GM19452 (cell line): ENCODE results near the gene PRAMEF6.
"Not testable (repeated sequence)": the region's sequence is repeated elsewhere in the genome, so short reads cannot be mapped to it uniquely, and the experiment has no call there.

Source experiments
- ATAC-seq: cut with Tn5 transposase; IDR thresholded peaks from one replicate; pipeline ENCODE4 v1.9.1; 2021; ENCODE audit not compliant: unreplicated experiment

The PRAMEF6 gene

DNA sequence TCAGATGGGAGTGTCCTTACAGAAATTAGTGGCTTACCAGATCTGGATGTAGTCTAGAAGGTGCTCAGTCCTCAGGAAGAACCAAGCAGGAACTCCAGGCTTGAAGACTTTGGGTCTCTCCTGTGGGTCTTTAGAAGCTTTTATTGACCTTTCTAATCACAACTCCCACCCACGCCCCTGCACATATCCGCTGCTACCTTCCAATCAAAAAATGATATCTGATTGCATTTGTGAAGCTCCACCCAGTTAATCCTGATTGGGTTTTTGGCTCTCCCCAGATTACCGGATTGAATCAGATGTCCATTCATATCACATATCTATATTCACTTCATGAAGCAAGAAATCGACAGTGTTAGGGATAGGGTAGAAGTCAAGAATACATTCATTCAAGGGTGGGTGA, at the start of gene PRAMEF6:
Gene PRAMEF6 (minus strand): TSS at position 101 of the 400 bp plus-strand sequence. CDS start 5,062 bp downstream, outside the sequence.
- not testable (repeated sequence) for ATAC-seq

DNA sequence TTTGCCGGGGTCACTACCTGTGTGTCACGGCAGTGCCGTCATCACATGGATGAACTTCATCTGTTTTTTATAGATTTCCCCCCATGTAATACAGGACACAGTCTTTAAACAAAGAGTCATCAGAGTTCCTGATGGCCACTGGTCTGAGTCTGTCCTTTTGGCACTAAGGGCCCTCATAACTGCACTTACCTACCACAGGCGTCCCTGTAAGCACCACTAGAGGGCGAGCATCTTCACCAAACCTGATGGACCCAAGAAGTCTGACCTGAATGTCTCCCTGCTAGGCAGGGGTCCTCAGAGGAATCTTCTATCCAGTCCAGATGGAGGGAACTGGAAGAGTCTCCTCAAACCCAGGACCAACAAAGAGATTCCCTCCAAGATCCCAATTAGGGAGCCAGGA, 23.0 kb downstream of the PRAMEF6 start:
- ATAC-seq: not testable (repeated sequence)

DNA sequence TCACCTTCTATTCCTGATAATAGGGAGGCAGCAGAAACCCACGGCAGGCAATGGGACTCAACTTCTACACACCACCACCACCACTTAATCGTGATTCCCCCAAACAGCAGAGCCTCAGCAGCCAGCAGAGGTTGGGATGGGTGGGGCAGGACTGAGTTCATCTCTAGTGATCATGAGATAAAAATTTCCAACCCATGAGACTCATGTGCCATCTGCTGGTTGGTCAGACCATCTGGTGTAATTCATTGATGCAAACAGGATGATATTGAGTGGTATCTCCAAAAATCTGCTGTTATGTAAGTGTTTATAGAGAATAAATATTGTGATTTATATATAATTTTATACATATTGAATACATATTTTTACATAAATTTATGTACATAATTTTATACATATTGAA, 25.6 kb downstream of the PRAMEF6 start:
- ATAC-seq: not testable (repeated sequence)

DNA sequence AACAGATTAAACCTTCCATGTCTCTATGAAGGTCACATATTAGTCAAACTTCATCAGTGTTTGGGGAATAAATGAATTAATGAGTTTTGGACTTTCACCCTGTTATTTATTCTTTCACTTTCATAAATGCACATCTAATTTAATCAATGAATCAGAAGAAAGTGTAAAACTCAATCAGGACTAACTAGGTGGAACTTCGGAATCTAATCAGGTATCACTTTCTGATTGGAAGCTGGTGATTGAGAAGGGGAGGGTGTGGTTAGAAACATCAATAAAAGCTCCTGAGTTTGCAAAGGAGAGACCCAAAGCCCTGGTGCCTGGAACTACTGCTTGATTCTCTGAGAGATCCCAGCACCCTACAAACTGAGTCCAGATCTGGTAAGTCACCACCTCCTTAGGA, 31.1 kb downstream of the PRAMEF6 start, which contains the start of gene PRAMEF7:
Gene PRAMEF7 (plus strand): TSS at position 301 of the 400 bp plus-strand sequence. CDS start 1,083 bp downstream, outside the sequence.
- not testable (repeated sequence) for ATAC-seq

DNA sequence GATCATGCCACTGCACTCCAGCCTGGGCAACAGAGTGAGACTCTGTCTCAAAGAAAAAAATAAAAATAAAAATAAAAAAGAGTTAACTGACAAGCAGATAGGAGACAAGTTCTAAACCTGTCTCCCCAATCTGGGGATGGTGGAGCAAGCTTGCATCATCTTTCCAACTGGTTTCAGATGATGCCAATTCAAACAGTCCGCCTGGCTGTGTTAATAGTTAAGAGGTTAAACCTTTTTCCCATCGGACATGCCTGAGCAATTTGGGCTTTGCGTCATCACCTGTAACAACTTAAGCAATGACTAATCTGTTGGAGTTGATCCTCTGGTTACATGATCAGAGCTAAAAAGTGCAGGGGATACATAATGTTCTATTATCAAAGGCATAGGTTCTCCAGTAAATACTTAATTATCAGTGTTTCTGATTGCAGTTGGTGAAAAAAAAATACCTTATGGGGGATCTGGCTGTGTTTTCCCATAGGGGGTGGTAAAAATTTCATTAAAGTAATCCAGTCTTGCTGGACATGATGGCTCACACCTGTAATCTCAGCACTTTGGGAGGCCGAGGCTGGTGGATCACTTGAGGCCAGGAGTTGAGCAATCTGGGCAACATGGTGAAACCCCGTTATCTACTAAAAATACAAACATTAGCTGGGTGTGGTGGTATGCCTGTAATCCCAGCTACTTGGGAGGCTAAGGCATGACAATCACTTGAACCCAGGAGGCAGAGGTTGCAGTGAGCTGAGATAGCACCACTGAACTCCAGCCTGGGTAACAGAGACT, 43.4 kb downstream of the PRAMEF6 start:
- ATAC-seq: not testable (repeated sequence)

DNA sequence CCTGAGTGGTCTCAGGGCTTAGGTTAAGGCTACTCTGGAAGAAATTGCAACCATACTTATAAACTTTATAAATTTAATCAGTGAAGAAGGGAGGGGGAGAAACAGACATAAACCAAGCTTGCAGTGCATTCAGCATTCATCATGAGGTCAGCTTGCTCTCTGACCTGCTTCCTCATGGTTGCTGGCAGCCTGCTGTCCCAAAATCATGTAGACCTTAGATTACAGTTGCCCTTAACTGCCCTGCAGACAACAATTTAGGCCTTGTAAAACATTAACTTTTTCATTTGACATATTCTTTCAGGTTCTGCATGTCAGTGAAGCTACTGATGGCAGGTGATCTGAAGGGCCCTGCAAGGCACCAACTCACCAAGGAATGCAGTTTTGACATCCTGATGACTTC, 48.2 kb downstream of the PRAMEF6 start:
- not testable (repeated sequence) for ATAC-seq

DNA sequence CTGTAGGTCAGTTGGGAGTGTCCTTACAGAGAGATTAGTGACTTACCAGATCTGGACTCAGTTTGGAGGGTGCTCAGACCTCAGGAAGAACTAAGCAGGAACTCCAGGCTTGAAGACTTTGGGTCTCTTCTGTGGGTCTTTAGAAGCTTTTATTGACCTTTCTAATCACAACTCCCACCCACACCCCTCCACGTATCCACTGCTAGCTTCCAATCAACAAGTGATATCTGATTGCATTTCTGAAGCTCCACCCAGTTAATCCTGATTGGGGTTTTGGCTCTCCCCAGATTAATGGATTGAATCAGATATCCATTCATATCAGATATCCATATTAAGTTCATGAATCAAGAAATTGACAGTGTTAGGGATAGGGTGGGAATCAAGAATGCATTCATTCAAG, 49.2 kb downstream of the PRAMEF6 start, which contains the start of gene PRAMEF10:
Gene PRAMEF10 (minus strand): TSS at position 101 of the 400 bp plus-strand sequence. CDS start 2,423 bp downstream, outside the sequence.
- not testable (repeated sequence) for ATAC-seq
